Measurements from ENCODE around the gene FBXO8. TPM values are rescaled to one million over a fixed set of nuclear protein-coding genes. Genes with fewer than 3 reads are reported as not detected.

Gene FBXO8
- total and polyA plus RNA-seq, 4 experiments from 2014 or later = 10.8 to 32.2 (median 26.6) TPM

DNA sequence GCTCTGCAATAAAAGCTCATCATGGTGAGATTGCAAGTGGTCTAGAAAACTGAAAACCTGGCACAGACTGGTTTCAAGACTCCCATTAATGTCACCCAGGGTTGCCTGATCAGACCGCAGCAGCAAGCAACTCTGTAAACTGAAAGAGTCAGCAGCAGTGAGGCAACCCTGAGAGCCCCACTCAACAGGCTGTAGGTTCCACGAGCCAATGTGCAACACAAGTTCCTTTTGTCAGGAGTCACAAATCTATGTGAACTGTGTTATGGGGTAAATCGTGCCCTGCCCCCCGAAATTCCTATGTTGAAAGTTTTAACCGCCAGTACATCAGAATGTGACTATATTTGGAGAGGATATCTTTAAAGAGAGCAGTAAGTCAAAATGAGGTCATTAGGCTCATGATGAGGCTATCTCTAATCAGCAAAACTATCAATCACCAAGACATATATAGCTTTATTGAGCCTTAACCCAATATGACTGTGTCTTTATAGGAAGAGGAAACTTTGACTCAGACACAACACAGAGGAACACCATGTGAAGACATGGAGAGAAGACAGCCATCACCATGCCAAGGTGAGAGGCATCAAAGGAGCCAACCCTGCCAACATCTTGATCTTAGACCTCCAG lies 94.0 kb downstream of the FBXO8 start:
- H3K9me3 Mint-ChIP-seq = peaks cover 0 to 2% (median 0%) of the 10 kb centered on the region in 8 donors
- H3K4me3 Mint-ChIP-seq = no peak overlapping the region
- no peaks in the 10 kb centered on the region for H3K9me3 ChIP-seq (ENCODE audit: control insufficient read depth in 1 of 2, low read length in 2 of 2)
- no peaks in the 10 kb centered on the region for H3K4me1 ChIP-seq (ENCODE audit: insufficient read depth, low read length)
- no peaks in the 10 kb centered on the region for H3K36me3 Mint-ChIP-seq
- no peak overlapping the region for H3K27ac Mint-ChIP-seq
- DNase-seq = no peak
- no peaks in the 10 kb centered on the region for H3K27me3 ChIP-seq (ENCODE audit: insufficient read depth, low read length)
- H3K4me3 ChIP-seq (ENCODE audit: low read length in 2 of 2) = no peak overlapping the region
- no peaks in the 10 kb centered on the region for H3K4me1 Mint-ChIP-seq
- no peaks in the 10 kb centered on the region for H3K36me3 ChIP-seq (ENCODE audit: insufficient read depth, low read length)
- peaks cover 16 to 39% of the 10 kb centered on the region in 2 donors for H3K27me3 Mint-ChIP-seq
- intact Hi-C loops (cut with micrococcal nuclease) = no loop called here
- H3K27ac ChIP-seq (ENCODE audit: low read depth, low read length) = no peak overlapping the region
- CTCF ChIA-PET (ENCODE audit: partially characterized antibody) = no interaction called here
- POLR2A ChIA-PET (ENCODE audit: partially characterized antibody) = no interaction called here

Other genes starting within 250 kb of the FBXO8 start
- gene CEP44, start 244 bp upstream of the FBXO8 start, total RNA-seq = 10 to 100 TPM; 23.7 to 25.7 TPM
- gene CEP44, start 244 bp upstream of the FBXO8 start, polyA plus RNA-seq = 1 to 10 TPM; 7.7 to 9.3 TPM
- 1 to 10 TPM; 2.4 to 4.7 TPM for gene HPGD, start 238.8 kb upstream of the FBXO8 start, total RNA-seq
- gene HPGD, start 238.8 kb upstream of the FBXO8 start, polyA plus RNA-seq = 10 to 100 TPM in 1 of 2 donors, 1 to 10 TPM in 1; 5.9 to 10.5 TPM

All from CD4-positive, alpha-beta memory T cell (primary cell).